Panc1 (cell line): Measurements from ENCODE around the gene PIF1.

ENCODE experiments used
- CTCF ChIP-seq: fragments of 450-650 bp; IDR thresholded peaks from 2 replicates; pipeline ENCODE4 v1.5.1; 2017; ENCODE audit warnings: mild to moderate bottlenecking
- REST ChIP-seq, 2 experiments: IDR thresholded peaks; 2 replicates each; pipeline ENCODE4 v1.6.1; 2011 to 2012; ENCODE audit warnings: low read depth in 2 of 2, control low read depth in 1 of 2, low read length in 1 of 2, mild to moderate bottlenecking in 1 of 2, moderate library complexity in 1 of 2; ENCODE audit not compliant: insufficient read depth in 1 of 2

GRCh38 chr15:64792282-64792681 lies 33.2 kb downstream of the PIF1 start:
- TF ChIP-seq REST (IDR thresholded peaks at IDR 0.05; ENCODE audit: insufficient read depth in 1 of 2, low read depth in 2 of 2, low read length in 1 of 2) (no peak), CTCF (no peak)
